Measurements from ENCODE around the gene POLR2A. TPM values are rescaled to one million over a fixed set of nuclear protein-coding genes. Genes with fewer than 3 reads are reported as not detected.
A peak's percentile ranks its signal among the peaks of the same experiment; 100 is the strongest.

The POLR2A gene
- polyA plus RNA-seq, 1 experiment = 18.4 TPM

DNA sequence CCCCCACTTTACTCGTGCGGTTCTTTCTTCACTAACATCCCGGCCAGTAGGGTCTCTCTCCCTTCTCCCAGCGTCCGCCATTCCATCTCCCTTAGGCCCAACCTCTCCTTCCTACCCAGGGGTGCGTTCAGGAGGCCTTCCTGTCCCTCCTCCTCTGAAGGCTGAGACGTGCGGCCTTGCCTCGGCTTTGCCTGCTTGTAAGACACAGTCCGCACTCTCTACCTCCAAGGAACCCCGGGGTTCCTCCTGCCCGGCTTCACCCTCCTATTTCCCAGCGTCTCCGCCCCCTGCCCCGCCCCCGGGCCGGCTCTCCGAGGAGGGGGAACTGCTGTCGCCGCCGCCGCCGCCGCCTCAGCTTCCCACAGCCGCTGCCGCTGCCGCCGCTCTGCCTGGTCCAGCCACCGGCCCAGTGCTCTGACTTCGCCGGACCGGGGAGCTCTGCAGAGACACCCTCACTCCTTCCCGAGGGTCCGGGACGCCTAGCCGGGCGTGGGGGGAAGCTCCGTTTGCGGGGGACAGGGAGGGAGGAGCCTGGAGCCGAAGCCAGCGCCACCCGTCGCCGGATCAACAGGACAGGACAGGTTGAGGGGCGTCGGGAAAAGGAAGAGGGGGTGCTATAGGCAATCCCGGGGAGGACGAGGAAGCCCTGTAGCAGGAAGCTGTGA lies 46.1 kb upstream of the POLR2A start:
- DNase-seq (ENCODE audit: low read depth, low spot score) = no peak
- TF ChIP-seq, protein P1, sequence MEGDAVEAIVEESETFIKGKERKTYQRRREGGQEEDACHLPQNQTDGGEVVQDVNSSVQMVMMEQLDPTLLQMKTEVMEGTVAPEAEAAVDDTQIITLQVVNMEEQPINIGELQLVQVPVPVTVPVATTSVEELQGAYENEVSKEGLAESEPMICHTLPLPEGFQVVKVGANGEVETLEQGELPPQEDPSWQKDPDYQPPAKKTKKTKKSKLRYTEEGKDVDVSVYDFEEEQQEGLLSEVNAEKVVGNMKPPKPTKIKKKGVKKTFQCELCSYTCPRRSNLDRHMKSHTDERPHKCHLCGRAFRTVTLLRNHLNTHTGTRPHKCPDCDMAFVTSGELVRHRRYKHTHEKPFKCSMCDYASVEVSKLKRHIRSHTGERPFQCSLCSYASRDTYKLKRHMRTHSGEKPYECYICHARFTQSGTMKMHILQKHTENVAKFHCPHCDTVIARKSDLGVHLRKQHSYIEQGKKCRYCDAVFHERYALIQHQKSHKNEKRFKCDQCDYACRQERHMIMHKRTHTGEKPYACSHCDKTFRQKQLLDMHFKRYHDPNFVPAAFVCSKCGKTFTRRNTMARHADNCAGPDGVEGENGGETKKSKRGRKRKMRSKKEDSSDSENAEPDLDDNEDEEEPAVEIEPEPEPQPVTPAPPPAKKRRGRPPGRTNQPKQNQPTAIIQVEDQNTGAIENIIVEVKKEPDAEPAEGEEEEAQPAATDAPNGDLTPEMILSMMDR (IDR thresholded peaks at IDR 0.05; ENCODE audit: low read depth, low read length) = no peak
- Histone ChIP-seq H3K27ac (ENCODE audit: low read depth, low read length) (no peak overlapping the region), H3K27me3 (ENCODE audit: control insufficient read depth, insufficient read depth, low read length) (peaks cover 31% of the 10 kb centered on the region), H3K9me3 (ENCODE audit: control insufficient read depth, insufficient read depth, low read length) (peaks cover 6% of the 10 kb centered on the region; the same call in 1 of the 2 replicates), H3K4me3 (ENCODE audit: low read depth, low read length) (no peak overlapping the region)
- ChIA-PET CTCF (interaction anchor here (1.2 kb wide), 1 partner anchor 82 kb away, joined by 3 read pairs; no protein-coding TSS in a partner anchor), POLR2A (no interaction called here)

DNA sequence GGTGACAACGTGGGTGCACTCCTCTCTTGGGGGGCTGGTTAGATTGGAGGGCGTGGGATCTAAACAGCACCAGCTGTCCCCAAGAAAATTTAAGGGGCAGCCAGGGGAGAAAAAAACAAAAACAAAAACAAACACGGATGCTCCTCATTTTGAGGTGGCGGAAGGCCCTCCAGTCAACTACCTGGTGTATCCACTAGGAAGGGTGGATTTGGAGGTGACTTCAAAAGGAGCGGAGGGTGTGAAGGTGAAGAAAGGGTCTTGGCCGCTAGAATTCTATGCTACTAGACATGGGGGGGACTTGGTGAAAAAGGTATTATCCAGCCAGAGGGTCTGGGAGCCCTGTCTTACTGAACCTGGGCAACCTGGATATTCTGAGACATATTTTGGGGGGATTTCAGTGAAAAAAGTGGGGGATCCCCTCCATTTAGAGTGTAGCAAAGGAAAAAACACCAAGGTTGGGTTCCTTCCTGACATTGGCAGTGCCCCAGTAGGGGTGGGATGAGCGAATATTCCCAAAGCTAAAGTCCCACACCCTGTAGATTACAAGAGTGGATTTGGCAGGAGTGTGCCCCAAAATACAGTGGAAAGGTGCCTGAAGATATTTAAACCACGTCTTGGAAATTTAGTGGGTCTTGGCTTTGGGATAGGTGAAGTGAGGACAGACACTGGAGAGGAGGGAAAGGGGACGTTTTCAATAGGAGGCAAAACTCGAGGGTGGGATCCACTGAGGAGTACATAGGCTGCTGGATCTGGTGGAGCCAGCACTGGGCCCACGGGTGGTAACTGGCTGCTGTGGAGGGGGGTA lies 45.3 kb upstream of the POLR2A start:
- Histone ChIP-seq H3K9me3 (ENCODE audit: control insufficient read depth, insufficient read depth, low read length) (peaks cover 6% of the 10 kb centered on the region; the same call in 1 of the 2 replicates), H3K4me3 (ENCODE audit: low read depth, low read length) (no peak overlapping the region), H3K27ac (ENCODE audit: low read depth, low read length) (no peak overlapping the region), H3K27me3 (ENCODE audit: control insufficient read depth, insufficient read depth, low read length) (peaks cover 31% of the 10 kb centered on the region)
- ChIA-PET POLR2A (interaction anchor here (0.5 kb wide), 1 partner anchor 45 kb away, joined by 3 read pairs; no protein-coding TSS in a partner anchor), CTCF (interaction anchor here (1.2 kb wide), 1 partner anchor 83 kb away, joined by 3 read pairs; no protein-coding TSS in a partner anchor)
- TF ChIP-seq, protein P1 (IDR thresholded peaks at IDR 0.05; ENCODE audit: low read depth, low read length) = no peak
- DNase-seq (ENCODE audit: low read depth, low spot score) = no peak

DNA sequence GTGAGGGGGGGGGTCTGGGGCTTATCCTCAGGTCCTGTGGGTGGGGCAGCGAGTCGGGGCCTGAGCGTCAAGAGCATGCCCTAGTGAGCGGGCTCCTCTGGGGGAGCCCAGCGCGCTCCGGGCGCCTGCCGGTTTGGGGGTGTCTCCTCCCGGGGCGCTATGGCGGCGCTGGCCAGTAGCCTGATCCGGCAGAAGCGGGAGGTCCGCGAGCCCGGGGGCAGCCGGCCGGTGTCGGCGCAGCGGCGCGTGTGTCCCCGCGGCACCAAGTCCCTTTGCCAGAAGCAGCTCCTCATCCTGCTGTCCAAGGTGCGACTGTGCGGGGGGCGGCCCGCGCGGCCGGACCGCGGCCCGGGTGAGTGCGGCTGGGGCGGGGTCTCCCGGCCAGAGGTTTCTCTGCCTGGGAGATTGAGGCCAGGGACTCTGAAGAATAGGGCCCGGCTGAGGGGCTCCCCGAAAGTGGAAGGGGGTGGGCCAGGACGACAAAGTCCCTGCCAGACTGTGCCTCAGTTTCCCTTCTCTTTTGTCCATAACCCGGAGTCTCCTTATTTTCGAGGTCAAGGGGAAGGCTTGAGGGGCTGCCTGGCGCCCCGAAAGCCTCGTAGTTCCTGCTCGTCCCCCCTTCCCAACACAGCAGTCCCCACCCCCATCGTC lies 44.6 kb upstream of the POLR2A start, which contains the start of gene FGF11:
FGF11 (plus strand) TSS at position 51 of the 651 bp plus-strand sequence; CDS start at position 160, 109 bp downstream.
- peaks cover 6% of the 10 kb centered on the region; the same call in 1 of the 2 replicates for H3K9me3 ChIP-seq (ENCODE audit: control insufficient read depth, insufficient read depth, low read length)
- POLR2A ChIA-PET = interaction anchor here (0.5 to 0.8 kb wide), 2 partner anchors 44 kb away, joined by 3 to 4 read pairs; partner anchors contain the start of gene POLR2A
- no peak within 1 kb of the TSS for H3K27ac ChIP-seq (ENCODE audit: low read depth, low read length)
- peak within 1 kb of the TSS; percentile 56 for H3K4me3 ChIP-seq (ENCODE audit: low read depth, low read length)
- CTCF ChIA-PET = no interaction called here
- H3K27me3 ChIP-seq (ENCODE audit: control insufficient read depth, insufficient read depth, low read length) = peaks cover 31% of the 10 kb centered on the region
- DNase-seq (ENCODE audit: low read depth, low spot score) = no peak
- TF ChIP-seq, protein P1 (IDR thresholded peaks at IDR 0.05; ENCODE audit: low read depth, low read length) = no peak

DNA sequence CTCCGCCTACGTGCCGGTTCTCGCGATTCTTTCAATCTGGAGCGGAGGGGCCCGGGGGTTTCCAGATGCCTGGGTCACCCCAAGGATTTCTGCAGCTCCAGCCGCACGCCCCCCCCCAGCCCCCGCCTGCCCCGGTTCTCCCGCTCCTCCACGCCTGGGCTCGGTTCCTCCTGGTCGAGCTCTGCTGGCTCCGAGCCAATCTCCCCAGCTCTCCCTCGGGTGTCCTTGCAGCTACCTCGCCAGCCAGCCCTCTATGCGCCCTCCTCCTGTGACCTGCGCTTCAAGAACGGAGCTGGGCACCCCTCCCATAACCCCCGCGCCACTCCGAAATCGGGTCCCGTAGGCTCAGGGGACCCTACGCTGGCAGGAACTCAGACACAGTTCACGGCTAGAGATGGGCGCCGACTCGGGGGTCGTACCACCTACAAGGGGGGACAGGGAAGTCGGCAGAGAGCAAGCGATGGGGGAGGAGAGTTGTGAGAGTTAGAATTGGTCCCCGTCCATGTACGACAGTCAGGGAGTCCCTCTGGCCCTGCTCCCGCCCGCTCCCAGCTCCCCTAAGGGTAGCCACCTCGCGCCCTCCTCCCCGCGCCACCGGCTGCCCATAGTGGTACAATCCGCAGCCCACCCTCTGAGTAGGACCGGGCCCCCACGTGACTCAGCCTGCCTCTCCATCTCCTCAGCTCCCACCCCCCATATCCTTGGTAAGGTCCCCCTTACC lies 43.9 kb upstream of the POLR2A start:
- H3K27me3 ChIP-seq (ENCODE audit: control insufficient read depth, insufficient read depth, low read length) = peaks cover 31% of the 10 kb centered on the region
- H3K4me3 ChIP-seq (ENCODE audit: low read depth, low read length) = peak overlapping the region; percentile 56
- ChIA-PET CTCF (interaction anchor here (0.6 kb wide), 1 partner anchor 8 kb away, joined by 3 read pairs; no protein-coding TSS in a partner anchor), POLR2A (interaction anchor here (0.8 kb wide), 1 partner anchor 44 kb away, joined by 4 read pairs; the partner anchor contains the start of gene POLR2A)
- TF ChIP-seq, protein P1 (IDR thresholded peaks at IDR 0.05; ENCODE audit: low read depth, low read length) = no peak
- DNase-seq (ENCODE audit: low read depth, low spot score) = no peak
- H3K27ac ChIP-seq (ENCODE audit: low read depth, low read length) = no peak overlapping the region
- H3K9me3 ChIP-seq (ENCODE audit: control insufficient read depth, insufficient read depth, low read length) = peaks cover 6% of the 10 kb centered on the region; the same call in 1 of the 2 replicates

All from AG04450 (cell line).